Neural progenitor cell (in vitro differentiated cells): ENCODE measurements around the gene TOR1B. TPM values are rescaled to one million over a fixed set of nuclear protein-coding genes. Genes with fewer than 3 reads are reported as not detected.
"Not testable (repeated sequence)": the region's sequence is repeated elsewhere in the genome, so short reads cannot be mapped to it uniquely, and the experiment has no call there.

Experiments
- DNase-seq: peaks from one replicate; pipeline ENCODE4 v3.0.0-alpha.2; 2016; ENCODE audit warnings: low spot score
- H2AFZ ChIP-seq: fragments of 200-600 bp; sonication (generic); replicated peaks from 2 replicates; pipeline ENCODE4 v1.6.1; 2016; ENCODE audit warnings: antibody characterized with exemption
- H3F3A ChIP-seq: fragments of 200-600 bp; sonication (generic); 2 replicates; pipeline ENCODE4 v1.6.1; 2016; ENCODE audit warnings: antibody characterized with exemption, low read depth
- H3K27ac ChIP-seq: fragments of 200-600 bp; sonication (generic); 2 replicates; pipeline ENCODE4 v1.5.1; 2016; ENCODE audit warnings: mild to moderate bottlenecking
- H3K27me3 ChIP-seq: fragments of 200-600 bp; sonication (generic); 2 replicates; pipeline ENCODE4 v1.6.1; 2016; ENCODE audit warnings: mild to moderate bottlenecking, moderate library complexity
- H3K36me3 ChIP-seq: fragments of 200-600 bp; sonication (generic); 2 replicates; pipeline ENCODE4 v1.5.1; 2016
- H3K4me1 ChIP-seq: fragments of 200-600 bp; sonication (generic); 2 replicates; pipeline ENCODE4 v1.6.1; 2016; ENCODE audit warnings: mixed run types
- H3K4me2 ChIP-seq: fragments of 200-600 bp; sonication (generic); 2 replicates; pipeline ENCODE4 v1.6.1; 2016
- H3K4me3 ChIP-seq: fragments of 200-600 bp; sonication (generic); 2 replicates; pipeline ENCODE4 v1.5.1; 2016
- H3K79me2 ChIP-seq: fragments of 200-600 bp; sonication (generic); 2 replicates; pipeline ENCODE4 v1.6.1; 2016; ENCODE audit warnings: low read depth
- H3K9ac ChIP-seq: fragments of 200-600 bp; sonication (generic); 2 replicates; pipeline ENCODE4 v1.6.1; 2016
- H3K9me3 ChIP-seq: fragments of 200-600 bp; sonication (generic); 2 replicates; pipeline ENCODE4 v1.5.1; 2016; ENCODE audit warnings: low read depth
- H4K20me1 ChIP-seq: fragments of 200-600 bp; sonication (generic); 2 replicates; pipeline ENCODE4 v1.6.1; 2016; ENCODE audit warnings: low read depth
- H3K27ac Mint-ChIP-seq: 3 replicates; pipeline ENCODE4 v1.8.0; 2021; ENCODE audit warnings: mixed read lengths
- H3K27me3 Mint-ChIP-seq: 2 replicates; pipeline ENCODE4 v1.8.0; 2022; ENCODE audit warnings: low read depth, mild to moderate bottlenecking, inconsistent platforms, moderate library complexity, mixed read lengths; ENCODE audit not compliant: insufficient read depth
- H3K36me3 Mint-ChIP-seq: 3 replicates; pipeline ENCODE4 v1.8.0; 2021; ENCODE audit warnings: mixed read lengths
- H3K4me1 Mint-ChIP-seq: 3 replicates; pipeline ENCODE4 v1.8.0; 2021; ENCODE audit warnings: mixed read lengths
- H3K4me3 Mint-ChIP-seq: 3 replicates; pipeline ENCODE4 v1.8.0; 2021; ENCODE audit warnings: mild to moderate bottlenecking, moderate library complexity, mixed read lengths
- H3K9me3 Mint-ChIP-seq: 3 replicates; pipeline ENCODE4 v1.8.0; 2020; ENCODE audit warnings: mixed read lengths
- CTCF ChIP-seq: fragments of 200-600 bp; sonication (generic); IDR thresholded peaks from 2 replicates; pipeline ENCODE4 v1.5.1; 2017; ENCODE audit warnings: antibody characterized with exemption, mild to moderate bottlenecking
- EZH2 ChIP-seq: fragments of 200-600 bp; sonication (generic); IDR thresholded peaks from 2 replicates; pipeline ENCODE4 v1.6.1; 2017; ENCODE audit warnings: antibody characterized with exemption, mild to moderate bottlenecking, moderate library complexity
- EZH2phosphoT487 ChIP-seq: fragments of 200-600 bp; sonication (generic); IDR thresholded peaks from 2 replicates; pipeline ENCODE4 v1.6.1; 2017; ENCODE audit warnings: antibody characterized with exemption
- total RNA-seq: library from RNA; depleted of rRNA; stranded (reverse); fragments of >200 nt; gene quantifications from 2 replicates; pipeline ENCODE4 v1.2.3, GENCODE V29; 2015; ENCODE audit warnings: low replicate concordance

TOR1B gene
- total RNA-seq, 1 donor from 2014 or later, result 12.2 TPM

- H3K27ac Mint-ChIP-seq, result no peak overlapping the region
Measured at GRCh38 chr9:129757045-129757444, 45.9 kb upstream of the TOR1B start.

GRCh38 chr9:129759319-129759718 is 43.7 kb upstream of the TOR1B start:
- H3K36me3 ChIP-seq, result no peaks in the 10 kb centered on the region

More at GRCh38 chr9:129757045-129757444, 45.9 kb upstream of the TOR1B start:
- Histone ChIP-seq H3K27me3 (no peaks in the 10 kb centered on the region), H4K20me1 (no peaks in the 10 kb centered on the region), H3K36me3 (no peaks in the 10 kb centered on the region), H3K79me2 (no peaks in the 10 kb centered on the region), H2AFZ (no peak overlapping the region), H3K4me1 (peaks cover 21% of the 10 kb centered on the region), H3K4me3 (no peak overlapping the region), H3K4me2 (no peak overlapping the region), H3K9ac (no peak overlapping the region), H3F3A (no peaks in the 10 kb centered on the region), H3K9me3 (no peaks in the 10 kb centered on the region), H3K27ac (no peak overlapping the region)
- Mint-ChIP-seq H3K9me3 (no peaks in the 10 kb centered on the region), H3K4me1 (peaks cover 33% of the 10 kb centered on the region), H3K27me3 (peaks cover 4% of the 10 kb centered on the region), H3K4me3 (no peak overlapping the region), H3K36me3 (no peaks in the 10 kb centered on the region)
- no peak for DNase-seq
- TF ChIP-seq CTCF (no peak), EZH2phosphoT487 (no peak), EZH2 (no peak)

GRCh38 chr9:129759804-129760502 is 43.0 kb upstream of the TOR1B start:
- H3K36me3 ChIP-seq, result no peaks in the 10 kb centered on the region
- no peak overlapping the region for H3K27ac Mint-ChIP-seq
- no peak overlapping the region for H2AFZ ChIP-seq
- H3K27me3 ChIP-seq, result no peaks in the 10 kb centered on the region
- no peaks in the 10 kb centered on the region for H3K9me3 Mint-ChIP-seq
- no peak overlapping the region for H3K27ac ChIP-seq
- no peak overlapping the region for H3K4me3 Mint-ChIP-seq
- no peak overlapping the region for H3K9ac ChIP-seq
- H4K20me1 ChIP-seq, result no peaks in the 10 kb centered on the region
- H3K4me1 ChIP-seq, result peaks cover 7% of the 10 kb centered on the region
- H3K4me3 ChIP-seq, result no peak overlapping the region
- peaks cover 4% of the 10 kb centered on the region for H3K27me3 Mint-ChIP-seq
- TF ChIP-seq EZH2 (no peak), EZH2phosphoT487 (no peak), CTCF (no peak)
- no peaks in the 10 kb centered on the region for H3K9me3 ChIP-seq
- no peak for DNase-seq
- H3F3A ChIP-seq, result no peaks in the 10 kb centered on the region
- peaks cover 30% of the 10 kb centered on the region for H3K4me1 Mint-ChIP-seq
- no peak overlapping the region for H3K4me2 ChIP-seq
- H3K79me2 ChIP-seq, result no peaks in the 10 kb centered on the region
- H3K36me3 Mint-ChIP-seq, result no peaks in the 10 kb centered on the region

More at GRCh38 chr9:129759319-129759718, 43.7 kb upstream of the TOR1B start:
- H3K36me3 Mint-ChIP-seq, result no peaks in the 10 kb centered on the region
- H3K9me3 Mint-ChIP-seq, result no peaks in the 10 kb centered on the region
- Histone ChIP-seq H2AFZ (no peak overlapping the region), H3K79me2 (no peaks in the 10 kb centered on the region), H3K4me2 (no peak overlapping the region), H3K9ac (no peak overlapping the region), H3K4me1 (peaks cover 7% of the 10 kb centered on the region), H3K27ac (no peak overlapping the region), H3K4me3 (no peak overlapping the region), H3K9me3 (no peaks in the 10 kb centered on the region), H4K20me1 (no peaks in the 10 kb centered on the region), H3F3A (no peaks in the 10 kb centered on the region), H3K27me3 (no peaks in the 10 kb centered on the region)
- TF ChIP-seq CTCF, result no peak
- no peak for TF ChIP-seq EZH2phosphoT487
- no peak for TF ChIP-seq EZH2
- H3K27ac Mint-ChIP-seq, result no peak overlapping the region
- peaks cover 30% of the 10 kb centered on the region for H3K4me1 Mint-ChIP-seq
- peaks cover 4% of the 10 kb centered on the region for H3K27me3 Mint-ChIP-seq
- no peak for DNase-seq
- H3K4me3 Mint-ChIP-seq, result no peak overlapping the region

- H3K27me3 Mint-ChIP-seq, H3K79me2 ChIP-seq, H3K36me3 ChIP-seq, H3K4me3 ChIP-seq, H3K4me1 ChIP-seq, H3K9me3 Mint-ChIP-seq, H3K9me3 ChIP-seq, H3K27ac ChIP-seq, H3K9ac ChIP-seq, DNase-seq, H3K27me3 ChIP-seq, H4K20me1 ChIP-seq, H2AFZ ChIP-seq, H3K36me3 Mint-ChIP-seq, H3F3A ChIP-seq, H3K27ac Mint-ChIP-seq, H3K4me2 ChIP-seq, H3K4me3 Mint-ChIP-seq: not testable (repeated sequence)
- peaks cover 30% of the 10 kb centered on the region for H3K4me1 Mint-ChIP-seq
Measured at GRCh38 chr9:129760784-129761183, 42.2 kb upstream of the TOR1B start.
